ENCODE results near the gene MZT2B.
"Not testable (repeated sequence)": the region's sequence is repeated elsewhere in the genome, so short reads cannot be mapped to it uniquely, and the experiment has no call there.

- not testable (repeated sequence) for TF ChIP-seq CTCF, POLR2A (IDR thresholded peaks at IDR 0.05)
Observed at GRCh38 chr2:130155956-130156623, 26.0 kb upstream of the MZT2B start.
